ENCODE measurements around the gene KCTD8. TPM values are rescaled to one million over a fixed set of nuclear protein-coding genes. Genes with fewer than 3 reads are reported as not detected.

KCTD8 gene
- total and polyA plus RNA-seq, 7 experiments from 2014 or later = not detected

DNA sequence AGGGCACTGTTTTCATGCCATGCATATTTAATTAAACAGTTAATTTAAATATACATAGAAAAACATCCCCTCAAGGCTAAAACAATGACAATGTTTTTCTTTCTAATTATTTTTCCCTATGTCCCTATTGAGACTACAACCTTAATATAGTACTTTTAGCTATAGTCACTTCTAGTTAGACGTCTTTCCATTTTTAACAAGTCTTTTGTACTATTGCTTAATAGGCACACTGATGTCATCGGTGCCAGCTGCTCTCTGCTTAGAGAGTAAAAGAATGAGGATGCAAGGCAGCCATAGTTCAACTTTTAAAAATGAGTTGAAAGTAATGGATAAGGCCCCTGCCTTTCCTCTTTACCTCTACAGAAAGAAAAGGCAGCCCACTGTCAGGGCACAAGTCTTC is 191.1 kb downstream of the KCTD8 start:
- Histone ChIP-seq H3K4me3 (ENCODE audit: low read length) (no peak overlapping the region), H3K27me3 (ENCODE audit: control insufficient read depth in 2 of 2, insufficient read depth in 2 of 2, low read length in 2 of 2) (no peaks in the 10 kb centered on the region), H3K27ac (ENCODE audit: low read depth, low read length) (no peak overlapping the region), H3K9me3 (ENCODE audit: control insufficient read depth in 2 of 3, low read length in 3 of 3) (no peaks in the 10 kb centered on the region), H3K4me1 (ENCODE audit: control insufficient read depth in 2 of 2, insufficient read depth in 2 of 2, low read length in 2 of 2) (no peaks in the 10 kb centered on the region), H3K36me3 (ENCODE audit: control insufficient read depth in 2 of 3, insufficient read depth in 3 of 3, low read length in 3 of 3) (no peaks in the 10 kb centered on the region)
- peaks cover 0 to 14% (median 3%) of the 10 kb centered on the region in 11 donors for H3K9me3 Mint-ChIP-seq
- DNase-seq = no peak
- ChIA-PET CTCF (no interaction called here), POLR2A (no interaction called here)
- H3K27me3 Mint-ChIP-seq = no peaks in the 10 kb centered on the region
- H3K4me3 Mint-ChIP-seq = no peak overlapping the region
- ATAC-seq = no peak
- no peak overlapping the region for H3K27ac Mint-ChIP-seq
- intact Hi-C loops (cut with micrococcal nuclease) = no loop called here
- H3K36me3 Mint-ChIP-seq = no peaks in the 10 kb centered on the region
- H3K4me1 Mint-ChIP-seq = peaks cover 0 to 1% (median 0%) of the 10 kb centered on the region in 7 donors

DNA sequence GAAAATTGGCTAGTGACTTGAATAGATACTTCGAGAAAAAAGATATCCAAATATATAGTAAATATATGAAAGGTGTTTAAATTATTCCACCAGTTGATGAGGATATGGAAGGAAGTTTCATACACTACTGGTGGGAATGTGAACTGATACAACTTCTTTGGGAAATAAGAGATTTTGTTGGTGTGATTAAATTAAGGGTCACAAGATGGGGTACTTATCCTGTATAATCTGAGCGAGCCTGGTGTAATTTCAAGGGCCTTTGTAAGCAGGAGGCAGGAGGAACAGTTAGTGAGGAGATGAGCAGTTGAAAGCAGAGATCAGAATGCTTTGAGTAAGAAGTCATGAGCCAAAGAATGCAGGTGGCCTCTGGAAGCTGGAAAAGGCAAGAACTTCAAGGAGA is 192.2 kb downstream of the KCTD8 start:
- Histone ChIP-seq H3K4me1 (ENCODE audit: control insufficient read depth in 2 of 2, insufficient read depth in 2 of 2, low read length in 2 of 2) (no peaks in the 10 kb centered on the region), H3K9me3 (ENCODE audit: control insufficient read depth in 2 of 3, low read length in 3 of 3) (no peaks in the 10 kb centered on the region), H3K27me3 (ENCODE audit: control insufficient read depth in 2 of 2, insufficient read depth in 2 of 2, low read length in 2 of 2) (no peaks in the 10 kb centered on the region), H3K4me3 (ENCODE audit: low read length) (no peak overlapping the region), H3K27ac (ENCODE audit: low read depth, low read length) (no peak overlapping the region), H3K36me3 (ENCODE audit: control insufficient read depth in 2 of 3, insufficient read depth in 3 of 3, low read length in 3 of 3) (no peaks in the 10 kb centered on the region)
- ChIA-PET CTCF (no interaction called here), POLR2A (no interaction called here)
- no peaks in the 10 kb centered on the region for H3K27me3 Mint-ChIP-seq
- no peak overlapping the region for H3K27ac Mint-ChIP-seq
- no peak overlapping the region for H3K4me3 Mint-ChIP-seq
- ATAC-seq (no peak), DNase-seq (no peak)
- H3K36me3 Mint-ChIP-seq = no peaks in the 10 kb centered on the region
- H3K9me3 Mint-ChIP-seq = peaks cover 0 to 14% (median 3%) of the 10 kb centered on the region in 11 donors
- intact Hi-C loops (cut with micrococcal nuclease) = no loop called here
- H3K4me1 Mint-ChIP-seq = peaks cover 0 to 1% (median 0%) of the 10 kb centered on the region in 7 donors

DNA sequence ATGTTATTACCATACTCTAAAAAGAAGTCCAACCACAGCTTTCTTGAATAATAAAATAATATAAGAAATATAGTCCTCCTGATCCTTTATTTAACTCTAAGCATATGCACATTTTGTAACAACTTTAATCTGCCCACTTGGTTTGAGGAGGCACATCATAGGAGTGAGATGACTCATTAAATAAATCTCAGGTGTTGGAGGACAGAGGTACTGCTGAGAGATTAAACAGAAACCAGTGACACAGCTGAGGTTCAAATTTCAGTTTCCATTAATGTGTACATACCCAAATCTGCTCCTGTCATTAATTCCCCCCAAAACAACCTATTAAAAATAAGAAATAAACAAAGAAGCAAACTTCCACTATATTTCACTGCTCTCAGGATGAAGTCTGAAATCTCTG is 211.0 kb downstream of the KCTD8 start:
- H3K9me3 ChIP-seq (ENCODE audit: control insufficient read depth in 2 of 3, low read length in 3 of 3) = no peaks in the 10 kb centered on the region
- no peak overlapping the region for H3K27ac ChIP-seq (ENCODE audit: low read depth, low read length)
- Mint-ChIP-seq H3K4me1 (no peaks in the 10 kb centered on the region), H3K4me3 (no peak overlapping the region), H3K27ac (no peak overlapping the region), H3K27me3 (no peaks in the 10 kb centered on the region), H3K9me3 (peaks cover 0 to 11% (median 3%) of the 10 kb centered on the region in 11 donors), H3K36me3 (no peaks in the 10 kb centered on the region)
- no peak overlapping the region for H3K4me3 ChIP-seq (ENCODE audit: low read length)
- no peaks in the 10 kb centered on the region for H3K36me3 ChIP-seq (ENCODE audit: control insufficient read depth in 2 of 3, insufficient read depth in 3 of 3, low read length in 3 of 3)
- DNase-seq (no peak), ATAC-seq (no peak)
- ChIA-PET CTCF (no interaction called here), POLR2A (no interaction called here)
- H3K27me3 ChIP-seq (ENCODE audit: control insufficient read depth in 2 of 2, insufficient read depth in 2 of 2, low read length in 2 of 2) = no peaks in the 10 kb centered on the region
- intact Hi-C loops (cut with micrococcal nuclease) = no loop called here
- no peaks in the 10 kb centered on the region for H3K4me1 ChIP-seq (ENCODE audit: control insufficient read depth in 2 of 2, insufficient read depth in 2 of 2, low read length in 2 of 2)

DNA sequence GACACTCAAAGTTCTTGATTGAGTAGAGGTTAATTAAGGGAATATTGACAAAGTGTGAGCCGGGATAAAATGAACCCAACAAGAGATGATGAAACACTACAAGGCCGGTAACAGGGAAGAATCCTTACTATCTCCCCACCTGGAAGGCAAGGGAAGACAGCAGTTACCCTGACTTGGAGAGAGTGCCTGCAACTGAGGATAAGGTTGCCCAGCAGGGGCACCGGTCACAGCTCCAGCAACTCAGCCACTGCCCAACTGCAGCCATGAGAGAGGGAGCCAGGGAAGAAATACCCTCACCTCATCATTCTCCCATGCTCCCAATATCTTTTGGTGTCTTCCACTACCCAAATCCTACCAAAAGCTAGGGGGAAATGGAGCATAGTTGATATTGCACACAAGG is 212.7 kb downstream of the KCTD8 start:
- DNase-seq (no peak), ATAC-seq (no peak)
- Mint-ChIP-seq H3K4me3 (no peak overlapping the region), H3K9me3 (peaks cover 0 to 12% (median 3%) of the 10 kb centered on the region in 11 donors), H3K27ac (no peak overlapping the region), H3K27me3 (no peaks in the 10 kb centered on the region), H3K4me1 (no peaks in the 10 kb centered on the region), H3K36me3 (no peaks in the 10 kb centered on the region)
- H3K27ac ChIP-seq (ENCODE audit: low read depth, low read length) = no peak overlapping the region
- ChIA-PET CTCF (no interaction called here), POLR2A (no interaction called here)
- intact Hi-C loops (cut with micrococcal nuclease) = no loop called here
- no peaks in the 10 kb centered on the region for H3K9me3 ChIP-seq (ENCODE audit: control insufficient read depth in 2 of 3, low read length in 3 of 3)
- no peaks in the 10 kb centered on the region for H3K27me3 ChIP-seq (ENCODE audit: control insufficient read depth in 2 of 2, insufficient read depth in 2 of 2, low read length in 2 of 2)
- no peaks in the 10 kb centered on the region for H3K36me3 ChIP-seq (ENCODE audit: control insufficient read depth in 2 of 3, insufficient read depth in 3 of 3, low read length in 3 of 3)
- H3K4me1 ChIP-seq (ENCODE audit: control insufficient read depth in 2 of 2, insufficient read depth in 2 of 2, low read length in 2 of 2) = no peaks in the 10 kb centered on the region
- no peak overlapping the region for H3K4me3 ChIP-seq (ENCODE audit: low read length)

DNA sequence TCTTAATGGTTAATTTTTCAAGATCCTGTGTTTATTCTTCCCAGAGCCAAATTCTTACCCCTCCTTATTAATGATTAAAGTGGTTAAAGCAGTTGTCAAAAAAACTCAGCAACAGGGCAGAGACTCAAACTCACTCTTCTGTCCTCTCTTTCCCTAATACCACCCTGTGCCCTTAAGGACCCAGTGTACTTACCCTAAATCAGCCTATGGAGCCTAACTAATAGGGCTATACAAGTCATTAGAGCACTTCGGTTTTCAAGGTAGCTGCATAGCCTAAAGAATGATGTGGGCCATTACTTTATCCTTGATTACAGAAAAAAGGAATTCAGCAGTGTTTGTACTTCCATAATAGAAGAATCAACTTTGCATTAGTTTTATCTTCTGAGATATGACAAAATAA is 216.3 kb downstream of the KCTD8 start:
- CTCF ChIA-PET = no interaction called here
- Mint-ChIP-seq H3K27ac (no peak overlapping the region), H3K9me3 (peaks cover 0 to 15% (median 6%) of the 10 kb centered on the region in 11 donors), H3K36me3 (peaks cover 0 to 3% (median 0%) of the 10 kb centered on the region in 5 donors), H3K4me3 (no peak overlapping the region), H3K4me1 (no peaks in the 10 kb centered on the region), H3K27me3 (no peaks in the 10 kb centered on the region)
- Histone ChIP-seq H3K4me1 (ENCODE audit: control insufficient read depth in 2 of 2, insufficient read depth in 2 of 2, low read length in 2 of 2) (no peaks in the 10 kb centered on the region), H3K27me3 (ENCODE audit: control insufficient read depth in 2 of 2, insufficient read depth in 2 of 2, low read length in 2 of 2) (no peaks in the 10 kb centered on the region), H3K4me3 (ENCODE audit: low read length) (no peak overlapping the region), H3K9me3 (ENCODE audit: control insufficient read depth in 2 of 3, low read length in 3 of 3) (peaks cover 0 to 4% (median 0%) of the 10 kb centered on the region in 3 experiments), H3K27ac (ENCODE audit: low read depth, low read length) (no peak overlapping the region), H3K36me3 (ENCODE audit: control insufficient read depth in 2 of 3, insufficient read depth in 3 of 3, low read length in 3 of 3) (no peaks in the 10 kb centered on the region)
- ATAC-seq (no peak), DNase-seq (no peak)
- intact Hi-C loops (cut with micrococcal nuclease) = no loop called here
- POLR2A ChIA-PET = no interaction called here

DNA sequence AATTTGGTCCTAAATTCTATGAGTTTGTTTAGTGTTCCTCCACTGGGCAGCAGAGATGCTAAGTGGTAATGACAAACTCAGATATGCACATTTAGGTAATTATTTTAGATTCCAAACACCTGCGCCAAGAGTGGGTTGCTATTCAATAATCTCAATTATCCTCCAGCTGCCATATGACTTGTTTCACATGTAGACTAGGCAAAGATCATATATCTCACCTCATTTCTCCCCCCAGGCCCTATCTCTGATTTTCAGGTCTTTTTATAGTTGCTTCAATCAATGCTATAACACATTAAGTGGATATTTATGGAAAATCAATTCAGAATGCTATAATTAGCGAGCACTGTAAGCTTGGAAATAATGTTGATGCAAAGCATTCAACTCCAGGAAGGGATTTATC is 217.6 kb downstream of the KCTD8 start:
- Mint-ChIP-seq H3K4me1 (no peaks in the 10 kb centered on the region), H3K36me3 (peaks cover 0 to 3% (median 0%) of the 10 kb centered on the region in 5 donors), H3K4me3 (no peak overlapping the region), H3K9me3 (peaks cover 2 to 16% (median 7%) of the 10 kb centered on the region in 11 donors), H3K27ac (no peak overlapping the region), H3K27me3 (no peaks in the 10 kb centered on the region)
- DNase-seq (no peak), ATAC-seq (no peak)
- ChIA-PET POLR2A (interaction anchor here (0.5 kb wide), 1 partner anchor 87 kb away, joined by 3 read pairs; no protein-coding TSS in a partner anchor), CTCF (no interaction called here)
- H3K4me3 ChIP-seq (ENCODE audit: low read length) = no peak overlapping the region
- H3K27ac ChIP-seq (ENCODE audit: low read depth, low read length) = no peak overlapping the region
- no peaks in the 10 kb centered on the region for H3K27me3 ChIP-seq (ENCODE audit: control insufficient read depth in 2 of 2, insufficient read depth in 2 of 2, low read length in 2 of 2)
- H3K9me3 ChIP-seq (ENCODE audit: control insufficient read depth in 2 of 3, low read length in 3 of 3) = peaks cover 0 to 4% (median 0%) of the 10 kb centered on the region in 3 experiments
- H3K4me1 ChIP-seq (ENCODE audit: control insufficient read depth in 2 of 2, insufficient read depth in 2 of 2, low read length in 2 of 2) = no peaks in the 10 kb centered on the region
- no peaks in the 10 kb centered on the region for H3K36me3 ChIP-seq (ENCODE audit: control insufficient read depth in 2 of 3, insufficient read depth in 3 of 3, low read length in 3 of 3)
- intact Hi-C loops (cut with micrococcal nuclease) = no loop called here

DNA sequence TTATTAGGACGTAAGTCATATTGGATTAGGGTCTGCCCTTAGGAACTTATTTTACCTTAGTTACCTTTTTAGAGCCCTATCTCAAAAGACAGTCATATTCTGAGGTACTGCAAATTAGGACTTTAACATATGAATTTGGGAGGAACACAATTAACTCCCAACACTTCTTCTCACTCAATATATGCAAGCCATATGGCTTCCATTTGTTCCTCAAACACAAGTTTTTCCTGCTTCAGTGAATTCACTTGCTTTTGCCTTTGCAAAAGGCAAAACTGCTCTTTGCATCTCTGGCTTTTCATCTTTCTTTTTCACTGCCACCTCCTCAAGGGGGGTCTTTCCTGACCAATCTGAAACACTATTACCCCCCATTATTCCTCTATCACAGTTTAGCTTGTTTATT is 220.3 kb downstream of the KCTD8 start:
- Histone ChIP-seq H3K9me3 (ENCODE audit: control insufficient read depth in 2 of 3, low read length in 3 of 3) (peaks cover 0 to 4% (median 0%) of the 10 kb centered on the region in 3 experiments), H3K4me1 (ENCODE audit: control insufficient read depth in 2 of 2, insufficient read depth in 2 of 2, low read length in 2 of 2) (no peaks in the 10 kb centered on the region), H3K27ac (ENCODE audit: low read depth, low read length) (no peak overlapping the region), H3K36me3 (ENCODE audit: control insufficient read depth in 2 of 3, insufficient read depth in 3 of 3, low read length in 3 of 3) (no peaks in the 10 kb centered on the region), H3K27me3 (ENCODE audit: control insufficient read depth in 2 of 2, insufficient read depth in 2 of 2, low read length in 2 of 2) (no peaks in the 10 kb centered on the region), H3K4me3 (ENCODE audit: low read length) (no peak overlapping the region)
- ATAC-seq (no peak), DNase-seq (no peak)
- no peaks in the 10 kb centered on the region for H3K27me3 Mint-ChIP-seq
- peaks cover 2 to 17% (median 7%) of the 10 kb centered on the region in 11 donors for H3K9me3 Mint-ChIP-seq
- no peak overlapping the region for H3K27ac Mint-ChIP-seq
- H3K4me1 Mint-ChIP-seq = no peaks in the 10 kb centered on the region
- H3K36me3 Mint-ChIP-seq = peaks cover 0 to 3% (median 0%) of the 10 kb centered on the region in 5 donors
- ChIA-PET POLR2A (no interaction called here), CTCF (no interaction called here)
- intact Hi-C loops (cut with micrococcal nuclease) = no loop called here
- no peak overlapping the region for H3K4me3 Mint-ChIP-seq

All from naive thymus-derived CD4-positive, alpha-beta T cell (primary cell).